MM.1S (cell line): Measurements from ENCODE around the gene GC.

Experiments used
- DNase-seq: peaks from one replicate; pipeline ENCODE4 v3.0.0-alpha.2; 2015
- H2AFZ ChIP-seq: fragments of 300-600 bp; sonication (generic); 2 replicates; pipeline ENCODE4 v1.6.0; 2016; ENCODE audit warnings: antibody characterized with exemption, low read length
- H3F3A ChIP-seq: fragments of 300-600 bp; sonication (generic); 2 replicates; pipeline ENCODE4 v1.6.1; 2016; ENCODE audit warnings: mild to moderate bottlenecking, antibody characterized with exemption, low read length, moderate library complexity, mixed read lengths; ENCODE audit not compliant: insufficient read depth
- H3K27ac ChIP-seq: fragments of 300-600 bp; sonication (generic); 2 replicates; pipeline ENCODE4 v1.5.1; 2016; ENCODE audit warnings: mild to moderate bottlenecking, low read length
- H3K27me3 ChIP-seq: fragments of 300-600 bp; sonication (generic); replicated peaks from 2 replicates; pipeline ENCODE4 v1.6.0; 2016; ENCODE audit warnings: low read length; ENCODE audit not compliant: insufficient read depth
- H3K36me3 ChIP-seq: fragments of 300-600 bp; sonication (generic); replicated peaks from 2 replicates; pipeline ENCODE4 v1.6.1; 2016; ENCODE audit warnings: mild to moderate bottlenecking, low read length, mixed read lengths; ENCODE audit not compliant: insufficient read depth
- H3K4me1 ChIP-seq: fragments of 300-600 bp; sonication (generic); 2 replicates; pipeline ENCODE4 v1.6.1; 2016; ENCODE audit warnings: low read length, mixed read lengths
- H3K4me2 ChIP-seq: fragments of 300-600 bp; sonication (generic); 2 replicates; pipeline ENCODE4 v1.6.0; 2016; ENCODE audit warnings: low read depth, low read length
- H3K4me3 ChIP-seq: fragments of 300-600 bp; sonication (generic); 2 replicates; pipeline ENCODE4 v1.5.1; 2016; ENCODE audit warnings: low read length, mixed read lengths
- H3K79me2 ChIP-seq: fragments of 300-600 bp; sonication (generic); 2 replicates; pipeline ENCODE4 v1.6.1; 2016; ENCODE audit warnings: mixed run types, low read length, mixed read lengths
- H3K9ac ChIP-seq: fragments of 300-600 bp; sonication (generic); 2 replicates; pipeline ENCODE4 v1.6.1; 2016; ENCODE audit warnings: low read length, mixed read lengths
- H3K9me2 ChIP-seq: fragments of 300-600 bp; sonication (generic); replicated peaks from 2 replicates; pipeline ENCODE4 v1.6.1; 2016; ENCODE audit warnings: mild to moderate bottlenecking, low read length, mixed read lengths; ENCODE audit not compliant: insufficient read depth
- H3K9me3 ChIP-seq: fragments of 300-600 bp; sonication (generic); replicated peaks from 2 replicates; pipeline ENCODE4 v1.6.1; 2016; ENCODE audit warnings: mild to moderate bottlenecking, low read length, mixed read lengths; ENCODE audit not compliant: insufficient read depth
- H4K20me1 ChIP-seq: fragments of 300-600 bp; sonication (generic); 2 replicates; pipeline ENCODE4 v1.6.1; 2016; ENCODE audit warnings: mild to moderate bottlenecking, low read length, moderate library complexity, mixed read lengths; ENCODE audit not compliant: insufficient read depth
- EZH2 ChIP-seq: fragments of 300-600 bp; sonication (generic); optimal IDR thresholded peaks from 2 replicates; pipeline ENCODE3; 2017; ENCODE audit warnings: low read depth, mild to moderate bottlenecking, antibody characterized with exemption, low read length, mixed read lengths
- EZH2phosphoT487 ChIP-seq: fragments of 300-600 bp; sonication (generic); IDR thresholded peaks from 2 replicates; pipeline ENCODE4 v1.6.1; 2018; ENCODE audit warnings: antibody characterized with exemption, low read length
- TF ChIP-seq, protein P1 (sequence below): fragments of 300-600 bp; sonication (generic); IDR thresholded peaks from 2 replicates; pipeline ENCODE4 v1.5.1; 2016; ENCODE audit warnings: antibody characterized with exemption, low read length, mixed read lengths

GC gene

DNA sequence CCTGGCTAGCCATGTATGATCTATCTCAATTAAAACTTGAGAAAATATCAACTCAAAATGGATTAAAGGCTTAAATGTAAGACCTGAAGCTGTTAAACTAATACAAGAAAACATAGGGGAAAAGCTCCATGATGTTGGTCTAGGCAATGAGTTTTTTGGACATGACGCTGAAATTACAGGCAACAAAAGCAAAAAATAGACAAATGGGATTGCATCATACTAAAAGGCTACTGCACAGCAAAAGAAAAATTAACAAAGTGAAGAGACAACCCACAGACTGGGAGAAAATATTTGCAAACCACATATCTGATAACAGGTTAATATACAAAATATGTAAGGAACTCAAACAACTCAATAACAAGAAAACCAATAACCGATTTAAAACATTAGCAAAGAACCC is 8.4 kb downstream of the GC start:
- H3K9me2 ChIP-seq = no peaks in the 10 kb centered on the region
- DNase-seq = no peak
- no peaks in the 10 kb centered on the region for H4K20me1 ChIP-seq
- no peaks in the 10 kb centered on the region for H3K79me2 ChIP-seq
- H3K4me1 ChIP-seq = no peaks in the 10 kb centered on the region
- H3K9ac ChIP-seq = no peak overlapping the region
- H3K27ac ChIP-seq = no peak overlapping the region
- no peak overlapping the region for H3K4me3 ChIP-seq
- H3K9me3 ChIP-seq = no peaks in the 10 kb centered on the region
- H2AFZ ChIP-seq = no peak overlapping the region
- no peaks in the 10 kb centered on the region for H3K27me3 ChIP-seq
- TF ChIP-seq, protein P1, sequence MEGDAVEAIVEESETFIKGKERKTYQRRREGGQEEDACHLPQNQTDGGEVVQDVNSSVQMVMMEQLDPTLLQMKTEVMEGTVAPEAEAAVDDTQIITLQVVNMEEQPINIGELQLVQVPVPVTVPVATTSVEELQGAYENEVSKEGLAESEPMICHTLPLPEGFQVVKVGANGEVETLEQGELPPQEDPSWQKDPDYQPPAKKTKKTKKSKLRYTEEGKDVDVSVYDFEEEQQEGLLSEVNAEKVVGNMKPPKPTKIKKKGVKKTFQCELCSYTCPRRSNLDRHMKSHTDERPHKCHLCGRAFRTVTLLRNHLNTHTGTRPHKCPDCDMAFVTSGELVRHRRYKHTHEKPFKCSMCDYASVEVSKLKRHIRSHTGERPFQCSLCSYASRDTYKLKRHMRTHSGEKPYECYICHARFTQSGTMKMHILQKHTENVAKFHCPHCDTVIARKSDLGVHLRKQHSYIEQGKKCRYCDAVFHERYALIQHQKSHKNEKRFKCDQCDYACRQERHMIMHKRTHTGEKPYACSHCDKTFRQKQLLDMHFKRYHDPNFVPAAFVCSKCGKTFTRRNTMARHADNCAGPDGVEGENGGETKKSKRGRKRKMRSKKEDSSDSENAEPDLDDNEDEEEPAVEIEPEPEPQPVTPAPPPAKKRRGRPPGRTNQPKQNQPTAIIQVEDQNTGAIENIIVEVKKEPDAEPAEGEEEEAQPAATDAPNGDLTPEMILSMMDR = no peak
- TF ChIP-seq EZH2phosphoT487 = no peak
- H3F3A ChIP-seq = no peaks in the 10 kb centered on the region
- H3K4me2 ChIP-seq = no peak overlapping the region
- H3K36me3 ChIP-seq = no peaks in the 10 kb centered on the region

DNA sequence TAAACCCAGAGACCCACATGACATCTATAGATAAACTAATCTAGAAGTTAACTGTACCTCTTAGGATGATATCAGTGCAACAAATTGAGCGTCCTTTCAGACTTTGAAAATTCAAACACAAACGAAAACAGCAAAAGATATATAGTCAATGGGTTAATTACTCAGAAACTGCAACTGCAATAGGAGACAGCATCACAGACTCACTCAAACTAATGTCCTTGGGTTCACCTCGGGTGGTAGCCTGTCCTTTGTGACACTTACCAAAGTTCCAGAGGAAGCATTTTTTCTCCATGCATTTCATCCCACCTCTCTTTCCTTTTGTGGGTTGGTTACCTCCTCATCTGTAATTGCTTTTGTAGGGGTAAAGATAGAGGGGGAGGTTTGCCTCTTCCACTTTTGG is 9.7 kb downstream of the GC start:
- Histone ChIP-seq H3K36me3 (no peaks in the 10 kb centered on the region), H3F3A (no peaks in the 10 kb centered on the region), H3K4me1 (no peaks in the 10 kb centered on the region), H4K20me1 (no peaks in the 10 kb centered on the region), H3K9ac (no peak overlapping the region), H3K27me3 (no peaks in the 10 kb centered on the region), H3K4me3 (no peak overlapping the region), H3K79me2 (no peaks in the 10 kb centered on the region), H2AFZ (no peak overlapping the region), H3K9me3 (no peaks in the 10 kb centered on the region), H3K4me2 (no peak overlapping the region), H3K9me2 (no peaks in the 10 kb centered on the region), H3K27ac (no peak overlapping the region)
- no peak for DNase-seq
- TF ChIP-seq EZH2phosphoT487 (no peak), EZH2 (no peak)
- TF ChIP-seq, protein P1 = no peak

DNA sequence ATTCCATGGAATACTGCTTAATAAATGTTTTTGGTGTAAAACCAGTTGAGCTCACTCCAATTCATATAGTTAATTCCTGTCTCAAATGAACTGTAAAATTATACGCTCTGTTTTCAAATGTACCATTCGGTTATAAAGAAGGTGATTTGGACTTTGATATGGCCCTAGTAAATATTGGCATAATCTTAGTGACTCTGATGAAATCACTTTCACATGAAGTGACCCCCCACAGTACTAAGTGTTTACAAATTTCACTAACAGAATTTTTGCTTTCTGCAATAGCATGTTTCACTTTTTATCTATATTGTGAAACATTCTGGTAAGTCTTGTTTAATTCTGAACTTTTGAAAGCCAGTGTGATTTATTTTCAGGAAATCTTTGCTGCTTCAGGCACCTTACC is 10.9 kb downstream of the GC start:
- TF ChIP-seq EZH2 (no peak), EZH2phosphoT487 (no peak)
- TF ChIP-seq, protein P1 = no peak
- no peaks in the 10 kb centered on the region for H3K36me3 ChIP-seq
- H3K27ac ChIP-seq = no peak overlapping the region
- H3K4me1 ChIP-seq = no peaks in the 10 kb centered on the region
- H3K9me2 ChIP-seq = no peaks in the 10 kb centered on the region
- H3K4me2 ChIP-seq = no peak overlapping the region
- H3K9me3 ChIP-seq = no peaks in the 10 kb centered on the region
- H2AFZ ChIP-seq = no peak overlapping the region
- no peaks in the 10 kb centered on the region for H4K20me1 ChIP-seq
- no peaks in the 10 kb centered on the region for H3K27me3 ChIP-seq
- DNase-seq = no peak
- no peaks in the 10 kb centered on the region for H3F3A ChIP-seq
- no peaks in the 10 kb centered on the region for H3K79me2 ChIP-seq
- no peak overlapping the region for H3K9ac ChIP-seq
- H3K4me3 ChIP-seq = no peak overlapping the region
